Activated CD8-positive, alpha-beta T cell treated with anti-CD3 and anti-CD28 coated beads for 36 hours (primary cell): ENCODE measurements around the gene PIK3C2B. TPM values are rescaled to one million over a fixed set of nuclear protein-coding genes. Genes with fewer than 3 reads are reported as not detected.

Source experiments
- ATAC-seq: fragments of 200-7000 bp; cut with Tn5 transposase; one replicate; pipeline ENCODE4 v1.10.0; 2021; ENCODE audit warnings: mild to moderate bottlenecking, moderate library complexity
- CTCF ChIA-PET: fragments of 350-600 bp; sonication (Branson Sonifier 250); formaldehyde crosslinking; loops from one replicate; lab custom pipeline; 2021; ENCODE audit warnings: antibody characterized with exemption; lab: Charles Lee
- POLR2A ChIA-PET: fragments of 350-600 bp; sonication (Branson Sonifier 250); formaldehyde crosslinking; loops from one replicate; lab custom pipeline; 2021; ENCODE audit warnings: antibody characterized with exemption; lab: Charles Lee
- DNase-seq: peaks from one replicate; pipeline ENCODE4 v3.0.0-alpha.2; 2020
- H3K27ac Mint-ChIP-seq: one replicate; pipeline ENCODE4 v1.8.0; 2021; ENCODE audit warnings: mild to moderate bottlenecking, mixed read lengths
- H3K27me3 Mint-ChIP-seq: one replicate; pipeline ENCODE4 v1.8.0; 2021; ENCODE audit warnings: mixed read lengths
- H3K36me3 Mint-ChIP-seq: one replicate; pipeline ENCODE4 v1.8.0; 2021; ENCODE audit warnings: low read depth, mixed read lengths
- H3K4me1 Mint-ChIP-seq: one replicate; pipeline ENCODE4 v1.8.0; 2021; ENCODE audit warnings: low read depth, mixed read lengths
- H3K4me3 Mint-ChIP-seq: one replicate; pipeline ENCODE4 v1.8.0; 2021; ENCODE audit warnings: mild to moderate bottlenecking, moderate library complexity, mixed read lengths
- H3K9me3 Mint-ChIP-seq: one replicate; pipeline ENCODE4 v1.8.0; 2021; ENCODE audit warnings: mixed read lengths
- intact Hi-C: fragments of 100-400 bp; cut with micrococcal nuclease; formaldehyde crosslinking; loops from one replicate; pipeline ENCODE4 v1.10.0; 2022
- total RNA-seq, 2 experiments: library from RNA; stranded (reverse); gene quantifications; one replicate each; pipeline ENCODE4 v1.2.3, GENCODE V29; 2021
- TF ChIP-seq, protein P1 (sequence below): fragments of 200-600 bp; IDR thresholded peaks from one replicate; pipeline ENCODE4 v1.8.0; 2022; ENCODE audit warnings: antibody characterized with exemption, mild to moderate bottlenecking

Gene PIK3C2B
- total RNA-seq, 2 experiments from 2014 or later, result 26.6 to 28.9 TPM

DNA sequence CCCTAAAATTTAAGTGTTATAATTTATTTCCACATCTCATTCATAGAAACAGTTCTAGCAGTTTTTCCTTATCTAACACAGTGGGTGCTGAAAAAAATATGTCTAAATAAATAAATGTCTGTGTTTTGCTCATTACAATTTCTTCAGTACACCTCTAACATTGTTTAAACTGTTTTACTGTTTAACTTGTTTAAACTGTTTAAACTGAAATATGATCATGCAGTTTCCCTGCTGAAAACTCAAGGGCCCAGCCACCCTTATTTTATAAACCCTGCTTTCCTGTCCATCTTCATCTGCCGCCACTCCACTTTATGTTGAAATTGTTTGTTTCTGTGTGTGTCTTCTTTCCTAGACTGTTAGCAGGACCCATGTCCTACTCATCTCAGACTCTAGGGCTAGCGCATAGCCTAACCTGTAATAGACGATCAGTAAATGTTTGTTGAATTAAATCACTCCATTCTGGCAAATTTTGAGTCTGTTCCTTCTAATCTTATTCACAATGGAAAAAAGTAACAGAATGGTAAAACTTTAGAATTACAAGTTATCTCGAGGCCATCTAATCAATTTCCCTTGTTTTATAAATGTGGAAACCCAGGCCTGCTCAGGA lies 9.4 kb upstream of the PIK3C2B start:
- DNase-seq (no peak), ATAC-seq (no peak)
- Mint-ChIP-seq H3K9me3 (no peaks in the 10 kb centered on the region), H3K4me1 (peaks cover 26% of the 10 kb centered on the region), H3K36me3 (peaks cover 5% of the 10 kb centered on the region), H3K27ac (no peak overlapping the region), H3K27me3 (peaks cover 3% of the 10 kb centered on the region), H3K4me3 (no peak overlapping the region)
- POLR2A ChIA-PET, result interaction anchor here (1.7 to 5.1 kb wide), 2 partner anchors 13 to 57 kb away, joined by 11 to 80 read pairs; partner anchors contain the start of gene MDM4
- TF ChIP-seq, protein P1, sequence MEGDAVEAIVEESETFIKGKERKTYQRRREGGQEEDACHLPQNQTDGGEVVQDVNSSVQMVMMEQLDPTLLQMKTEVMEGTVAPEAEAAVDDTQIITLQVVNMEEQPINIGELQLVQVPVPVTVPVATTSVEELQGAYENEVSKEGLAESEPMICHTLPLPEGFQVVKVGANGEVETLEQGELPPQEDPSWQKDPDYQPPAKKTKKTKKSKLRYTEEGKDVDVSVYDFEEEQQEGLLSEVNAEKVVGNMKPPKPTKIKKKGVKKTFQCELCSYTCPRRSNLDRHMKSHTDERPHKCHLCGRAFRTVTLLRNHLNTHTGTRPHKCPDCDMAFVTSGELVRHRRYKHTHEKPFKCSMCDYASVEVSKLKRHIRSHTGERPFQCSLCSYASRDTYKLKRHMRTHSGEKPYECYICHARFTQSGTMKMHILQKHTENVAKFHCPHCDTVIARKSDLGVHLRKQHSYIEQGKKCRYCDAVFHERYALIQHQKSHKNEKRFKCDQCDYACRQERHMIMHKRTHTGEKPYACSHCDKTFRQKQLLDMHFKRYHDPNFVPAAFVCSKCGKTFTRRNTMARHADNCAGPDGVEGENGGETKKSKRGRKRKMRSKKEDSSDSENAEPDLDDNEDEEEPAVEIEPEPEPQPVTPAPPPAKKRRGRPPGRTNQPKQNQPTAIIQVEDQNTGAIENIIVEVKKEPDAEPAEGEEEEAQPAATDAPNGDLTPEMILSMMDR, result no peak
- CTCF ChIA-PET, result interaction anchor here (0.7 to 20.8 kb wide), 31 partner anchors 8 to 123 kb away, joined by 3 to 1122 read pairs (median 7); partner anchors contain the start of genes MDM4 and PIK3C2B
- intact Hi-C loops, result loop anchor here (1.0 to 5.0 kb wide), 2 partner anchors 58 to 72 kb away; no protein-coding TSS in a partner anchor

DNA sequence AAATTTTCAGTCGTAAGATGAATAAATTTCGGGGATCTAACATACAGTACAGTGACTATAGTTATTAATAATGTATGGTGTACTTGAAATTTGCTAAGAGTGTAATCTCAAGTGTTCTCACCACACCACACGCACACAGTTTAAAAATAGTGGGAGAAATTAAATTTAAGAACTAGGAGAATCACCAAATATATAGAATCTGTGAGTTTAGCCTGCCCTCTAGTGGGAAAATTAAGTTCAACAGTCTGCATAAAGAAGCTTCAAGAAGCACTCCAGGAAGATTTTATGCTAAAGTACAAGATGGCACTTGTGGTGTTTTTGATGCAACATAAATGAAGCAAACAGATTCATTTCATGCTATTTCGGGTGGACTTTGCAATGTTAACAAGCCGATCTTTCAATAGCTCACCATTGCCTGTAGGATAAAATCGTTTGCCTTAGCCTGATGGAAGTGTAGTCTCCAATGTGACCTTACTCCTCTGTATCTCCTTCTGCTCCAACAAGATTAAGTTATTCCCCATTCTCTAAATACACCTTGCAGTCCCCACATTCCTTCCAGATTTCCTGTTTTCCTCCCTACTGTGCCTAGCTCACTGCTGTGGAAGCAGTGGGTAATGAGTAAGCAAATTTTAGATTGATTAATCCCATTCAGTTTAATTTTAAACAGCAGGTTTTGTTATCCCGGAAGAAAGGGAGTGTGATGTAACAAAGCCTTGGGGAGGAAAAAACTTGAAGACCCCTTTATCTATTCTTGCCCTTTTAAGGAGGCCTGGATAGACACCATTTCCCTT lies 8.7 kb upstream of the PIK3C2B start:
- DNase-seq (no peak), ATAC-seq (no peak)
- Mint-ChIP-seq H3K4me3 (no peak overlapping the region), H3K27ac (peak overlapping the region; percentile 52), H3K36me3 (peaks cover 5% of the 10 kb centered on the region), H3K27me3 (peaks cover 3% of the 10 kb centered on the region), H3K9me3 (no peaks in the 10 kb centered on the region), H3K4me1 (peaks cover 24% of the 10 kb centered on the region)
- ChIA-PET CTCF (interaction anchor here (0.6 to 20.8 kb wide), 47 partner anchors 9 to 800 kb away, joined by 3 to 1122 read pairs (median 6); partner anchors contain the start of genes GOLT1A, MDM4 and PIK3C2B), POLR2A (interaction anchor here (0.6 to 1.7 kb wide), 5 partner anchors 9 to 93 kb away, joined by 3 to 15 read pairs (median 7); partner anchors contain the start of gene PIK3C2B)
- TF ChIP-seq, protein P1, result peak; percentile 90
- intact Hi-C loops, result loop anchor here (1.0 to 5.0 kb wide), 2 partner anchors 57 to 71 kb away; no protein-coding TSS in a partner anchor

DNA sequence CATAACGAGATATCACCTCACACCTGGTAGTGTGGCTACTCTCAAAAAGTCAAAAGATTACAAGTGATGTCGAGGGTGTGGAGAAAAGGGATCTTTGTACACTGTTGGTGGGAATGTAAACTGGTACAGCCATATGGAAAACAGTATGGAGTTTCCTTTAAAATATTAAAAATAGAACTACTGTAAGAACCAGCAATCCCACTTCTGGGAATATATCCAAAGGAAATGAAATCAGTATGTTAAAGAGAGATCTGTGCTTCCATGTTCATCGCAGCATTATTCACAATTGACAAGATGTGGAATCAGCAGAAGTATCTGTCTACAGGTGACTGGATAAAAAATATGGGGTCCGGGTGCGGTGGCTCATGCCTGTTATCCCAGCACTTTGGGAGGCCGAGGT lies 7.6 kb upstream of the PIK3C2B start:
- ChIA-PET POLR2A (interaction anchor here (0.8 to 1.7 kb wide), 5 partner anchors 8 to 71 kb away, joined by 3 to 15 read pairs (median 3); partner anchors contain the start of gene PIK3C2B), CTCF (interaction anchor here (0.6 to 20.8 kb wide), 22 partner anchors 9 to 305 kb away, joined by 3 to 1122 read pairs (median 10); partner anchors contain the start of genes GOLT1A, MDM4 and PIK3C2B)
- no peaks in the 10 kb centered on the region for H3K9me3 Mint-ChIP-seq
- intact Hi-C loops, result loop anchor here (5.0 kb wide), 1 partner anchor 70 kb away; no protein-coding TSS in a partner anchor
- no peak overlapping the region for H3K4me3 Mint-ChIP-seq
- peaks cover 5% of the 10 kb centered on the region for H3K36me3 Mint-ChIP-seq
- peaks cover 3% of the 10 kb centered on the region for H3K27me3 Mint-ChIP-seq
- H3K4me1 Mint-ChIP-seq, result peaks cover 21% of the 10 kb centered on the region
- TF ChIP-seq, protein P1, result no peak
- DNase-seq (no peak), ATAC-seq (no peak)
- H3K27ac Mint-ChIP-seq, result no peak overlapping the region

DNA sequence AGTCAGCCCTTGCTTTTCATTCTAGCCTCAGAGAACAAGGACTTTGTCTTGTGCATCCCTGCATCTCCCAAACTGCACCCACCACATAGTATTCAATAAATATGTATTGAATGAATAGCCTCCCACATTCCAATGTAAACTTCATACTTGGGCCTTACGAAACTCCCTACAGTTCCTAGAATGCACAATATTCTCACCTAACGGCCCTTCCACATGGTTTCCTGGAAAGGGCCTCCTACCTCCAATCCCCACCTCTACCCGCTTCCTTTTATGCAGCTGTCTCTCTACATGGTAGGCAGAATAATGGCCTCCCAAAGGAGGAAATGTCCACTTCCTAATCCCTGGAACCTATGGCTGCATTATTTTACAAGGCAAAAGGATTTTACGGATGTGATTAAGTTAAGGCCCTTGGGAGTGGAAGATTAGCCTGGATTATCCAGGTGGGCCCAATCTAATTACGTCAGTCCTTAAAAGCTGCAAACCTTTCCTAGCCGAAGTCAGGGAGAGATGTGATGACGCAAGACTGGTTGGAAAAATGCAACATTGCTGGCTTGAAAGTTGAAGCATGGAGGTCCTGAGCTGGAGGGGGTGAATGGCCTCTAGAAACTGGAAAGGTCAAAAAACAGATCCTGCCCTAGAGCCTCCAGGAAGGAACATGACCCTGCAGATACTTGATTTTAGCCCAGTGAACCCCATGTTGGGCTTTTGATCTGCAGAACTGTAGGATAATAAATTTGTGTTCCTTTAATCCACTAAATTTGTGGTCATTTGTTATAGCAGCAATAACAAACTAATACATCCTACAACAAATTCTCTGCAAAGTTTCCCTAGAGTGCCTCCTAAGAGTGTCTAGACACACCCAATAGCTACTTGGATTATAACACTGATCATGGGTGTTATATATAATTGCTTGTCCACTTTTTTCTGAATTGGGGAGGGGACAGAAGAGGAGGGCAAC lies 5.2 kb upstream of the PIK3C2B start:
- CTCF ChIA-PET, result interaction anchor here (0.7 to 20.8 kb wide), 10 partner anchors 8 to 307 kb away, joined by 3 to 1122 read pairs (median 6); partner anchors contain the start of gene MDM4
- intact Hi-C loops, result loop anchor here (5.0 kb wide), 1 partner anchor 67 kb away; no protein-coding TSS in a partner anchor
- DNase-seq, result no peak
- H3K27me3 Mint-ChIP-seq, result no peaks in the 10 kb centered on the region
- H3K36me3 Mint-ChIP-seq, result no peaks in the 10 kb centered on the region
- H3K9me3 Mint-ChIP-seq, result no peaks in the 10 kb centered on the region
- no peak overlapping the region for H3K27ac Mint-ChIP-seq
- peaks cover 27% of the 10 kb centered on the region for H3K4me1 Mint-ChIP-seq
- no peak for ATAC-seq
- TF ChIP-seq, protein P1, result no peak
- POLR2A ChIA-PET, result interaction anchor here (1.6 to 1.7 kb wide), 2 partner anchors 37 to 53 kb away, joined by 4 to 6 read pairs; no protein-coding TSS in a partner anchor
- H3K4me3 Mint-ChIP-seq, result no peak overlapping the region
